GM18870 (cell line): ENCODE results near the gene ESRRG.
"Not testable (repeated sequence)": the region's sequence is repeated elsewhere in the genome, so short reads cannot be mapped to it uniquely, and the experiment has no call there.

ENCODE experiments used
- ATAC-seq: cut with Tn5 transposase; IDR thresholded peaks from one replicate; pipeline ENCODE4 v1.9.1; 2021; ENCODE audit warnings: moderate library complexity; ENCODE audit not compliant: unreplicated experiment

ESRRG gene

GRCh38 chr1:216576234-216576937, 146.8 kb downstream of the ESRRG start:
- no peak for ATAC-seq

DNA sequence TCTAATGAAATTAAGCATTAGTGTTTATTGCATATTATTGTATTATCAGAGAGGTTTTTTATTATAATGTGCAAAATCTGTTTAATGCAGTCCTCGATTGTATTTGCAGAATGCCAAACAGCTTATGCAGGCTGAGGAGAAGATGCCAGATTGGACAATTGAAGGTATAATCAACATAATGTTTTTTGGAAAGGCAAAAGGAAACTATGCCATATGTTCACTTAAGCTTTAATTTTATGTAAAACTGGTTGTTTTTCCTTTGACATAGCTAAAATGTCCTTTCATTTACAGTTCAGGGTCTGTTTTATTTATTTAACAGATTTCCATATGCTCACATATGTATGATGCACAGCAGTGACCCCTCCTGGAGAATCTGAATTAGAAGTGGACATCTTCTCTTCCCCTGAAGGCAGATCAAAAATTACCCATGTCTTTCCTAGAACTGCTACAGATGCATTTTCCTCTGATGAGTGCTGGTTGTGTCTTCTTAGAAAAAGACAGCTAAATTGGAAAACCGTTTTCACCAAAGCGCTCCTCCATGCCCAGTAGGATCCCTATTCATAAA, 156.5 kb downstream of the ESRRG start:
- ATAC-seq: no peak

DNA sequence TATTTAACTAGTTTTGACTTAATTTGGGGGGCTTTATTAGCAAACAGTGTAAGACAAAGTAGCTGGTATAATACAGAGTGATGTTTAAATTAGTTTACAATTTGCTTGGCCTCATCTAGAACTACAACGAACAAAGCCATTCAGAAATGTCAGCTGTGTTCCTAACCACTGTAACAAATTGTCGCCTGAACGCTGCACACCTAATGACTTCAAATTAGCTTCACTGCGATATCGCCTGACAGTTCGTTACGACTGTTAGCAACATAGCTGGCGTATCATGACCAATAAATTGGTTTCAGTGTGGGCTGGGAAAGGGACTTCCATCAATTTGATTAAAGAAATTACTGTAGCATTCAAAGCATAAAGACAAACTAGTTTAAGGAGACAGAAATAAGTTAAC, 160.1 kb downstream of the ESRRG start:
- ATAC-seq: no peak

GRCh38 chr1:216562383-216562782, 160.8 kb downstream of the ESRRG start:
- no peak for ATAC-seq

DNA sequence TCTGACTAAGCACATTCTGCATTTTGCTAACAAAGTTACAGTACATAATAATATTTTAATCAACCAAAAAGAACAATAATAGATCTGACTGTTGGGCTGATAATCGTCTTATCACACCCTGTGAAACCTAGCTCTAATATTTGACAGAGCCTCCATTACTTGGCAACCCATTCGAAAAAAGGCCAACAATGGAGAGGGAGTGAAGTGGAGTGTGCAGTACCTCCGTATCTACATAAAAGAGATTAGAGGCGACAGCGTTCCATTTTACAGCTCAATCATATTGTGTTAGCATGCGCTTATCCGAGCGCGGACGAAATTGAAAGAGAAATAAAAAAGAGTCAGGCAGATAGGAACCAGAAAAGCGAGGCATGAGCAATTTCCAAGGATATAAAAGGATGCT, 162.7 kb downstream of the ESRRG start:
- ATAC-seq: no peak

GRCh38 chr1:216559359-216559758, 163.9 kb downstream of the ESRRG start:
- ATAC-seq: no peak

GRCh38 chr1:216555653-216556052, 167.6 kb downstream of the ESRRG start:
- ATAC-seq: no peak

DNA sequence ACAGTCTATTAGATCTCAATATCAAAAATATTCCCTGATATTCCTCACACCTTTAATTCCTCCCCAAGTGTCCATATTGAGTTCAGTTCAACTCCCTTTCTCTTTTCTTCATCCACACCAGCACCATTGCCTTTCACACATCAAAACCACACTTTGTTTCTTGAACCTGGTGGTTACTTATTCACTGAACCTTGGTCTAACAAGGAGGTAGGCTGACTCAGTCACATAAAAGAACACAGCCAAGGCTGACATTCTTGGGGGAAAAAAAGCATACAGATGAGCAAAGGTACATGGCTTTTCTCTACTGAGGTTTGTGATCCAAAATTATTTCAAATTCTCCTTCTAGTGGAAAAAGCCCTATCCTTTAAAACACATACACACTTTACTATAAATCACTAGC, 168.3 kb downstream of the ESRRG start:
- no peak for ATAC-seq

DNA sequence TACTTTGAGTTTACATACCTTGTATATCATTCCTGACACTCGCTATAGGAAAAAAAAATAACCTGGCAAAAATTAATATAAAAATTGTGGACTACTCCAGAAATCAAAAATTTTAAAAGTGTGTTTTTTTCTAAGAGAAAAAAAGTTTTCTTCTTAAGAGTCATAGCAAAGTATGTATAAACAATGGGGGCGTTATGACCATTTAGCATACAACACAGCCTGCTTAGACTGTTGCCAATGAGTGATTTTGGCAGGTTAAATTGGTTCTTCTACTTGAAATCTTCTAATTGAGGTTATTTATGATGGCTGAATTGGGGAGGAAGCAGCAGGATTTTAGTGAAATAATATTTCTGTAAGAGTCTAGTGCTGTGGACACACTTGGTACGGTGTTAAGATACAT, 169.5 kb downstream of the ESRRG start:
- no peak for ATAC-seq

- ATAC-seq: no peak
Measured at GRCh38 chr1:216553040-216553439, 170.2 kb downstream of the ESRRG start.

GRCh38 chr1:216549796-216550195, 173.4 kb downstream of the ESRRG start:
- no peak for ATAC-seq

GRCh38 chr1:216542741-216543140, 180.5 kb downstream of the ESRRG start:
- ATAC-seq: no peak

DNA sequence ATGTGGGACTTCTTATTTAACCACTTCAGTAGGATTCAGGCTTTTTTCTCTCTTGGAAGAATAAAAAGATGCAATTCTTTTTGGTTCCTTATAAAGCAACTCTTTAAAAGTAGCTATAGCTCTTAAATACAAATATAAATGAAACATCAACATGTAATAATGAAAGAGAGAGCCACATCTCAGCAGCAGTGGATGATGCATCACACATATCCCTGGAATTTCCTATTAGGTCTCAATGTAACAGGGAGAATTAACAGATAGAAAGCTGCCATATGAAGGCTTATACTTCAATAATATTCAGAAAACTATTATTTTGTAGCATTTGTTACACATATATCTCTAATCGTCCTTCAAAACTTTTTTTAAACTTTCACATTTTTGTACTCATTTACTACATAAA, 181.0 kb downstream of the ESRRG start:
- no peak for ATAC-seq

GRCh38 chr1:216535751-216536150, 187.5 kb downstream of the ESRRG start:
- ATAC-seq: no peak

GRCh38 chr1:216535059-216535458, 188.2 kb downstream of the ESRRG start:
- no peak for ATAC-seq

DNA sequence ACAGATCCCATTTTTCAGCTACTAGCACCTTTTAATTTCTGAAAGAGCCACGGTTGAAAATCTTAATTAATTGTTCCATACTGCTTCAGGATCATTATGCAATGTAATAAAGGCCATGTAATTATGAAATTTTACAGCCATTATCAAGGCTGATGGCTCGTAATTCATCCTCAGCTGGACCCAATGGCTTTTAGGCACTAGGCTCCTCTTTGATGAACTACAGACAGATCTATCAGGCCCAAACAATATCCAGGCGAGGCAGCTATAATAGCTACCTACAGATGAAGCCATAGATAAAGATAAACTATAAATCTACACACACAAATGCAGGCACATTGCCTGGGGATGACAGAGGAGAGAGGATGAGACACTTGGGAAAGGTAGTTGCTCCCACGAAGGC, 189.5 kb downstream of the ESRRG start:
- ATAC-seq: no peak

GRCh38 chr1:216532251-216532798, 190.9 kb downstream of the ESRRG start:
- no peak for ATAC-seq

DNA sequence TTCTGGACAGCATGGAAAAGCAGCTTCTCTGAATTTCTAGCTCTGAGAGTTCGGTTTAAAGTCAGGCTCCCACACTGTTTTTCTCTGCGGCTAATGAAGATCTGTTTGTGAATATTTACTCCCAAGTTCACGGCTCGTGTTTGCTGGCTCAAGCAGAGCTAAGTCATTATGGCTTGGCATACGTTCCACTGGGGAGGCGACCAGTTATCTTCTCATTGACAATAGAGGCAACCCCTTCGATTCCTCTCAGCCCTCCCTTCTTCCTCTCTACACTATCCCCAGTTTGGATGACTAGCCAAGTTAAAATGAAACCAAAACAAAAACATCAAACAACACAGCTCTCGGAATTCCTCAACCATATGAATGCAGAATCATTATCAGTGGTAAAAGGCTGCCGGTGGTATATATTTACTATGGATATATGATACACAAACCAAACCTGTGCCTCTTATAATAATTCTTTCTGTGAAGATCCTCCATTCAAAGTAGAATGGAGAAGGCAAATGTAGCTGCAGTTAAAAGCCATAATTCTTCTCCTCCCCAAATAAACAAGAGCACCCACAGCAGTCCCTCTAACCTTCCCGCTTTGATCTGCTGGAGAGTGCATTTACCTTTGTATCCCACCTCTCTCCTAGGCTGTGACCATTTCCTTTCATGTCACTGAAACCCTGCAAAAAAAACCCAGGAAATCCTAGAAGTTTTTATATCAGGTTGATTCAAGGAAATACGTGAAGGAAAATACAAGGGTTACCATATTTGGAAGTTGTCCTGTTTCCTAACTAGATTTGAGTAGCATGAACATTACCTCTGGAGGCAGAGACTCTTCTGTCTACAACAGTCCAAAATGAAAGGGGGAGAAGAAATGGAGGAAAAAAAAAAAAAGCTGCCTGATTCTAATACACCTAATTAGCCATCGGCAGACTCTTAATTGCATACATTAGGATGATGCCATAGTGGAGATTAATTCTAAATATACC, 191.7 kb downstream of the ESRRG start:
- ATAC-seq: peak; percentile 86

DNA sequence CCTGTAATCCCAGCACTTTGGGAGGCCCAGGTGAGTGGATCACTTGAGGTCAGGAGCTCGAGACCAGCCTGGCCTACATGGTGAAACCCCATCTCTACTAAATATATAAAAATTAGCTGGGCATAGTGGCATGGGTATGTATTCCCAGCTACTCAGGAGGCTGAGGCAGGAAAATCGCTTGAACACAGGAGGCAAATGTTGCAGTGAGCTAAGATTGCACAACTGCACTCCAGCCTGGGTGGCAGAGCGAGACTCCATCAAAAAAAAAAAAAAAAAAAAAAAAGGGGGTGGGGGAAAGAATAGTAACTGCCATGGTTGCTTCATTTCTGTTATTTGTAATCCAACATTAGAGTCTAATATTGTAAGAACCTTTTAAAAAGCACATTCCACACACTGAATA, 193.4 kb downstream of the ESRRG start:
- ATAC-seq: not testable (repeated sequence)

DNA sequence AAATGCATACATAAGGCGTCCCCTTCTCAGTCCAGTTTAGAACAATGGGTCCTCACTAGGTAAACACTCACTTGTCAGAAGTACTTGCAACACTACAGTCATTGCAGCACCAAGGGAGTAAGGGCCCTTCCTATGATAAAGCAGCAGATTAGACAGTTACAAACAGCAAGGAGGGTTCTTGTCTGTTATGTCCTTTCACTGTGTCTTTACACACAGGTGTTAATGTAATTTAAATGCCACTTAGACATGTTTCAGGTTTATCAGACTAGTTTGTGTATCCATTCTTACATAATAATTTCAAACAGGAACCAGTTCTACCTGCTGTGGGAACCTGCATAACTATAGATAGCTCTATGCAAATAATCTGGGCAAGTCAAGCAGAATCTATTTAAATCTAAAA, 194.4 kb downstream of the ESRRG start:
- peak; percentile 83 for ATAC-seq

GRCh38 chr1:216523449-216524190, 199.6 kb downstream of the ESRRG start:
- ATAC-seq: no peak
